Mesendoderm (in vitro differentiated cells): Measurements from ENCODE around the gene MLF2.

Experiments
- DNase-seq: peaks from one replicate; pipeline ENCODE4 v3.0.0; 2013
- H2AK5ac ChIP-seq: 2 replicates; pipeline ENCODE4 v1.6.1; 2013; ENCODE audit warnings: low read length, inconsistent platforms
- H2BK120ac ChIP-seq: 2 replicates; pipeline ENCODE4 v1.6.1; 2013; ENCODE audit warnings: low read depth, mild to moderate bottlenecking, low read length, moderate library complexity, mixed read lengths
- H2BK15ac ChIP-seq: replicated peaks from 2 replicates; pipeline ENCODE4 v1.6.1; 2013; ENCODE audit warnings: low read depth, mild to moderate bottlenecking, moderate library complexity
- H2BK5ac ChIP-seq: 2 replicates; pipeline ENCODE4 v1.6.1; 2013; ENCODE audit warnings: low read length, inconsistent platforms
- H3K18ac ChIP-seq: 2 replicates; pipeline ENCODE4 v1.6.1; 2013; ENCODE audit warnings: mild to moderate bottlenecking, low read length, mixed read lengths
- H3K23ac ChIP-seq: one replicate; pipeline ENCODE4 v1.6.1; 2013; ENCODE audit warnings: low read length
- H3K27ac ChIP-seq: 2 replicates; pipeline ENCODE4 v1.5.1; 2013; ENCODE audit warnings: low read depth, mild to moderate bottlenecking, inconsistent platforms, low read length, moderate library complexity
- H3K27me3 ChIP-seq: 2 replicates; pipeline ENCODE4 v1.6.1; 2013; ENCODE audit warnings: low read length, control low read depth, mild to moderate bottlenecking, inconsistent platforms; ENCODE audit not compliant: insufficient read depth, poor library complexity
- H3K36me3 ChIP-seq: 2 replicates; pipeline ENCODE4 v1.6.1; 2013; ENCODE audit warnings: low read length, inconsistent platforms; ENCODE audit not compliant: control insufficient read depth, insufficient read depth
- H3K4ac ChIP-seq: one replicate; pipeline ENCODE4 v1.6.1; 2013; ENCODE audit warnings: low read depth, mild to moderate bottlenecking, low read length, moderate library complexity
- H3K4me1 ChIP-seq: 2 replicates; pipeline ENCODE4 v1.6.1; 2013; ENCODE audit warnings: low read depth, low read length, inconsistent platforms; ENCODE audit not compliant: control insufficient read depth
- H3K4me2 ChIP-seq: 2 replicates; pipeline ENCODE4 v1.6.1; 2013; ENCODE audit warnings: low read length
- H3K4me3 ChIP-seq: 2 replicates; pipeline ENCODE4 v1.5.1; 2013; ENCODE audit warnings: mild to moderate bottlenecking, low read length
- H3K56ac ChIP-seq: one replicate; pipeline ENCODE4 v1.6.1; 2013; ENCODE audit warnings: low read length
- H3K79me1 ChIP-seq: 2 replicates; pipeline ENCODE4 v1.6.1; 2013; ENCODE audit warnings: low read length, inconsistent platforms
- H3K79me2 ChIP-seq: 2 replicates; pipeline ENCODE4 v1.6.1; 2013; ENCODE audit warnings: mild to moderate bottlenecking, low read length; ENCODE audit not compliant: control insufficient read depth, insufficient read depth
- H3K9ac ChIP-seq: 2 replicates; pipeline ENCODE4 v1.6.1; 2013; ENCODE audit warnings: low read length, inconsistent platforms
- H4K5ac ChIP-seq: one replicate; pipeline ENCODE4 v1.6.1; 2013; ENCODE audit warnings: low read length
- H4K8ac ChIP-seq: one replicate; pipeline ENCODE4 v1.6.1; 2013; ENCODE audit warnings: low read depth, mild to moderate bottlenecking, control low read depth, low read length, moderate library complexity
- WGBS: extraction: QIAGEN DNeasy Blood & Tissue Kit; methylation state at CpG from one replicate; pipeline ENCODE4 v1.1.7; 2013; ENCODE audit warnings: low lambda C conversion rate, missing lambda C conversion rate; ENCODE audit not compliant: insufficient coverage; ENCODE audit errors: extremely low coverage; 5-methylcytosine and 5-hydroxymethylcytosine counted together

Gene MLF2

DNA sequence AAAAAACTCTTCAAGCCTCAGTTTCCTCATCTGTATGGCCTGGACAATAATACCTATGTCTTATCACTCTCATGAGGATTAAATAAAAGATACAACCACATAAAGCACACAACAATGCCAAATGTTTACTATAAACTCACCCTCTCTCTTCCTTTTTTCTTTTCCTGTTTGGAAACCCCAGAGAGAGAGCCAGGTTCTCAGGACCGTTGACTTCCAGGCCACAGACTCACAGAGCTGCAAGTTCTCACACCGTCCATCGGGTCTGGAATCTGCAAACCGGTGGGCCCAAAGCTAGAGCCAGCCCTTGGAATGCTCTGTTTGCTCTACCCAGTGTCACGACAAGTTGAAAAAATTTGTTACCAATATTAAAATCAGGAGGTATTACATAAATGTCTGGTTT lies 31.8 kb upstream of the MLF2 start:
- H3K36me3 ChIP-seq = no peaks in the 10 kb centered on the region
- H3K4me3 ChIP-seq = no peak overlapping the region
- H3K56ac ChIP-seq = no peak overlapping the region
- no peak overlapping the region for H3K4me2 ChIP-seq
- no peak overlapping the region for H4K8ac ChIP-seq
- no peak overlapping the region for H2BK15ac ChIP-seq
- H2BK120ac ChIP-seq = no peak overlapping the region
- WGBS = no CpG with 5 or more reads among the region's 5 CpGs
- no peak overlapping the region for H4K5ac ChIP-seq
- no peak overlapping the region for H3K18ac ChIP-seq
- no peak overlapping the region for H3K4ac ChIP-seq
- H3K27ac ChIP-seq = no peak overlapping the region
- DNase-seq = no peak
- H3K4me1 ChIP-seq = peaks cover 3% of the 10 kb centered on the region
- no peak overlapping the region for H2AK5ac ChIP-seq
- H3K79me1 ChIP-seq = no peaks in the 10 kb centered on the region
- no peak overlapping the region for H3K9ac ChIP-seq
- no peaks in the 10 kb centered on the region for H3K79me2 ChIP-seq
- H2BK5ac ChIP-seq = no peak overlapping the region
- H3K27me3 ChIP-seq = no peaks in the 10 kb centered on the region
- H3K23ac ChIP-seq = no peak overlapping the region

DNA sequence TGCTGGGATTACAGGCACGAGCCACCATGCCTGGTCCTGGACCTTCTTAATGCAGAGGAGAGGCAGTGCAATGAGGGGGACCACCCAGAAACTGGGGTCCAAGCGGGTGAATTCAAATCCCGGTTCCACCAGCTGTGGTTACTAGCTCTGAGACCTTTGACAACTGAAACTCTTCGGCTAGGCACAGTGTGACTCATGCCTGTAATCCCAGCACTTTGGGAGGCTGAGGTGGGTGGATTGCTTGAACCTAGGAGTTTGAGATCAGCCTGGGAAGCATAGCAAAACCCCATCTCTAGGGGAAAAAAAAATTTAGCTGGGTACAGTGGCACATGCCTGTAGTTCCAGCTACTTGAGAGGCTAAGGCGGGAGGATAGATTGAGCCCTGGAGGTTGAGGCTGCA lies 31.4 kb upstream of the MLF2 start:
- no CpG with 5 or more reads among the region's 5 CpGs for WGBS
- H3K4me1 ChIP-seq = no peaks in the 10 kb centered on the region
- H4K8ac ChIP-seq = no peak overlapping the region

DNA sequence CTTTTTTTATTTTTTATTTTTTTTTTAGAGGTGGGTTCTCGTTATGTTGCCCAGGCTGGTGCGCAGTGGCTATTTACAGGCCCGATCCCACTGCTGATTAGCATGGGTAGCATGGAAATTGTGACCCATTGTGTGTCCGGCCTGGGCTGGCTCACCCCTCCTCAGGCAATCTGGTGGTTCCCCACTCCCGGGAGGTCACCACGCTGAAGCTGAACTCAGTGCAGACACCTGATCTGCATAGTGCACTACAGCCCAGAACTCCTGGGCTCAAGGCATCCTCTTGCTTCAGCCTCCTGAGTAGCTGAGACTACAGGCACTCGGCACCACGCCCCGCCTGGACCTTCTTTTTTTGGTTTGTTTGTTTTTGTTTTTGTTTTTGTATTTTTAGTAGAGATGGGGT lies 30.9 kb upstream of the MLF2 start:
- DNase-seq = no peak
- Histone ChIP-seq H3K4me3 (no peak overlapping the region), H3K79me2 (no peaks in the 10 kb centered on the region), H2BK120ac (no peak overlapping the region), H3K4me2 (no peak overlapping the region), H3K4me1 (no peaks in the 10 kb centered on the region), H3K56ac (no peak overlapping the region), H3K23ac (no peak overlapping the region), H3K27ac (no peak overlapping the region), H3K36me3 (no peaks in the 10 kb centered on the region), H4K8ac (no peak overlapping the region), H3K4ac (no peak overlapping the region), H4K5ac (no peak overlapping the region), H3K79me1 (no peaks in the 10 kb centered on the region), H2AK5ac (no peak overlapping the region), H2BK5ac (no peak overlapping the region), H3K18ac (no peak overlapping the region), H3K27me3 (no peaks in the 10 kb centered on the region), H3K9ac (no peak overlapping the region), H2BK15ac (no peak overlapping the region)
- no CpG with 5 or more reads among the region's 9 CpGs for WGBS

More for the DNA sequence above, 31.4 kb upstream of the MLF2 start:
- Histone ChIP-seq H3K79me2 (no peaks in the 10 kb centered on the region), H4K5ac (no peak overlapping the region), H3K9ac (no peak overlapping the region), H2AK5ac (no peak overlapping the region), H2BK5ac (no peak overlapping the region), H3K27ac (no peak overlapping the region), H3K27me3 (no peaks in the 10 kb centered on the region), H3K4me3 (no peak overlapping the region), H3K79me1 (no peaks in the 10 kb centered on the region), H3K36me3 (no peaks in the 10 kb centered on the region), H3K23ac (no peak overlapping the region), H2BK15ac (no peak overlapping the region), H3K56ac (no peak overlapping the region), H3K18ac (no peak overlapping the region), H2BK120ac (no peak overlapping the region), H3K4ac (no peak overlapping the region), H3K4me2 (no peak overlapping the region)
- DNase-seq = no peak

DNA sequence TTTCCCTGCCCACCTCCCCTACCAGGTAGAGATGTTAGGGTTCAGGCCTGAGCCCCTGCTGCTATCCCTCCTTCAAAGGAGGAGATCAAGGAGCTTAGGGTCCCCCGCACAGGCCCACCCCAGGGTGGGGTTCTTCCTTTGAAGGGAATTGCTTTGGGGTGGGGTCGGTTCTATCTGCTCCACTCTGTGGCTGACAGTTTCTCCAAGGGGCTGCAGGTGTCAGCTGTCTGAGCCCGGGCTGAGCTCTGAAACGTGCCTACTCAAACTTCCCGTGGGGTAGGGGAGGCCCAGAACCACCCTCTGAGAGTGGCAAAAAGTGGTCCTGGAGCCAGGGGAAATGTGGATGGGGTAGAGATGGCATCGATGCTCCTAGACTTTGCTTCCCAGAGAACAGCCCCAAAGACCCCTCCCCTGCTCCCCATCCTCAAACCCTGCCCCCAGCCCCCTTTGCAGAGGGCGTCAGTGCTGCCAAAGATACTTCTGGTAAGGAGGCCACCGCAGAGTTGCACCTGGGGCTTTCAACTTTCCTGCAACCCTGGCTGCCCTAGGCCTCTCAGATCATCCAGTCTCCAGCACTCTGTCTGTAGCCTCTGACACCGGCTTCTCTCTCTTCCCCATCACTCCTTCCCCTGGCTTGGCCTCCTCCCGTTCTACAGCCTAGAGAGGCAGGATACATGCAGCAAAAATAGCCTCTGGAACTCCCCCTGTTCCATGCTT lies 30.1 kb upstream of the MLF2 start:
- no peak overlapping the region for H4K8ac ChIP-seq
- H3K4me2 ChIP-seq = no peak overlapping the region
- H3K4me1 ChIP-seq = peaks cover 4% of the 10 kb centered on the region
- no peaks in the 10 kb centered on the region for H3K36me3 ChIP-seq
- no peak overlapping the region for H3K56ac ChIP-seq
- no peak overlapping the region for H2BK5ac ChIP-seq
- no peak overlapping the region for H4K5ac ChIP-seq
- no peak overlapping the region for H3K4me3 ChIP-seq
- H2BK120ac ChIP-seq = no peak overlapping the region
- no peak overlapping the region for H3K4ac ChIP-seq
- H3K79me2 ChIP-seq = no peaks in the 10 kb centered on the region
- H3K27me3 ChIP-seq = no peaks in the 10 kb centered on the region
- H3K9ac ChIP-seq = no peak overlapping the region
- no peak for DNase-seq
- no peaks in the 10 kb centered on the region for H3K79me1 ChIP-seq
- H3K23ac ChIP-seq = no peak overlapping the region
- H2AK5ac ChIP-seq = no peak overlapping the region
- no peak overlapping the region for H3K27ac ChIP-seq
- H3K18ac ChIP-seq = no peak overlapping the region
- H2BK15ac ChIP-seq = no peak overlapping the region
- no CpG with 5 or more reads among the region's 10 CpGs for WGBS

DNA sequence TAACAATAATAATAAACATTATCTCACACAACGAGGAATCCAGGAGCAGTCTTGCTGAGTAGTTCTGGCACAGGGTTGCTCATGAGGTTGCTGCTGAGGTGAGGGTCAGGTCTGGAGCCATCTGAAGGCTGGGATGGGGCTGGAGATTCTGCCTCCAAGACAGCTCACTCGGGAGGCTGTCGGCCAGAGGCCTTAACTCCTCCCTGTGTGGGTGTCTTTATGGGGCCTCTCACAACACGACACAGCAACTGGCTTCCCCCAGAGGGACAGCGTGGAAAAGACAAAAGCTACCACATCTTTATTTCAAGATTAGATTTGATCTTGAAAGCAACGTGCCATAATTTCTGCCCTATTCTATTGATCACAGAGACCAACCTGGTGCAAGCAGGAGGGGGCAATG lies 29.2 kb upstream of the MLF2 start:
- Histone ChIP-seq H2BK5ac (no peak overlapping the region), H3K4ac (no peak overlapping the region), H3K79me1 (no peaks in the 10 kb centered on the region), H3K18ac (no peak overlapping the region), H3K27me3 (no peaks in the 10 kb centered on the region), H4K5ac (no peak overlapping the region), H3K9ac (no peak overlapping the region), H3K56ac (no peak overlapping the region), H3K27ac (no peak overlapping the region), H2BK15ac (no peak overlapping the region), H3K4me1 (peaks cover 4% of the 10 kb centered on the region), H3K23ac (no peak overlapping the region), H2AK5ac (no peak overlapping the region), H2BK120ac (no peak overlapping the region), H3K79me2 (no peaks in the 10 kb centered on the region), H4K8ac (no peak overlapping the region), H3K4me3 (no peak overlapping the region), H3K36me3 (no peaks in the 10 kb centered on the region), H3K4me2 (no peak overlapping the region)
- WGBS = no CpG with 5 or more reads among the region's 6 CpGs
- DNase-seq = no peak

DNA sequence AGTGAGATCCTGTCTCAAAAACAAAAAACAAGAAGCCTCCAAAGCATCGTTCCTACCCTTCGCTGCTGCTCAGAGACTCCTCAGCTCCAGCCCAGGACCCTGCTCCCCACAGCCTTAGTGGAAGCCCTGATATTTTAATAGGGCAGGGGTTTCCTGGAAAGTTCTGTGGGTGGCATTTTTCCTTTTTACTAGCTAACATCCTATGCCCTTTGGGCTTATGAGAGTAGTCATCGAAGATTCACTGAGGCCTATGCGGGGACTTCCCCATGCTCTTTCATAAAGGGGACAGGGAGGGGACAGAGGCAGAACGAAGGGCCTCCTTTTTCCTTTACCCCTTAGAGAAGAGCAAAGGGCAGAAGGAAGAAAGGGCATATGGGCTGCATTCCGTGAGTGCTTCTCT lies 27.6 kb upstream of the MLF2 start:
- Histone ChIP-seq H3K56ac (peak overlapping the region; percentile 34), H2BK120ac (no peak overlapping the region), H3K79me1 (no peaks in the 10 kb centered on the region), H2BK5ac (no peak overlapping the region), H3K36me3 (no peaks in the 10 kb centered on the region), H2AK5ac (no peak overlapping the region), H4K5ac (no peak overlapping the region), H3K27me3 (no peaks in the 10 kb centered on the region), H3K9ac (no peak overlapping the region), H3K23ac (no peak overlapping the region), H3K79me2 (no peaks in the 10 kb centered on the region), H3K4me1 (peaks cover 4% of the 10 kb centered on the region), H4K8ac (no peak overlapping the region), H3K4me3 (no peak overlapping the region), H3K4me2 (no peak overlapping the region), H2BK15ac (no peak overlapping the region), H3K27ac (no peak overlapping the region), H3K4ac (no peak overlapping the region), H3K18ac (no peak overlapping the region)
- no CpG with 5 or more reads among the region's 6 CpGs for WGBS
- no peak for DNase-seq
